Loucy (cell line): ENCODE data around the gene TMA7B.

Experiments
- EZH2phosphoT487 ChIP-seq: fragments of 200-600 bp; IDR thresholded peaks from 2 replicates; pipeline ENCODE4 v1.6.1; 2018; ENCODE audit warnings: antibody characterized with exemption, mild to moderate bottlenecking, moderate library complexity, borderline replicate concordance
- TF ChIP-seq, protein P1 (sequence below): fragments of 200-600 bp; sonication (generic); conservative IDR thresholded peaks from 2 replicates; pipeline ENCODE4 v1.5.1; 2014; ENCODE audit warnings: mild to moderate bottlenecking, antibody characterized with exemption, low read length

DNA sequence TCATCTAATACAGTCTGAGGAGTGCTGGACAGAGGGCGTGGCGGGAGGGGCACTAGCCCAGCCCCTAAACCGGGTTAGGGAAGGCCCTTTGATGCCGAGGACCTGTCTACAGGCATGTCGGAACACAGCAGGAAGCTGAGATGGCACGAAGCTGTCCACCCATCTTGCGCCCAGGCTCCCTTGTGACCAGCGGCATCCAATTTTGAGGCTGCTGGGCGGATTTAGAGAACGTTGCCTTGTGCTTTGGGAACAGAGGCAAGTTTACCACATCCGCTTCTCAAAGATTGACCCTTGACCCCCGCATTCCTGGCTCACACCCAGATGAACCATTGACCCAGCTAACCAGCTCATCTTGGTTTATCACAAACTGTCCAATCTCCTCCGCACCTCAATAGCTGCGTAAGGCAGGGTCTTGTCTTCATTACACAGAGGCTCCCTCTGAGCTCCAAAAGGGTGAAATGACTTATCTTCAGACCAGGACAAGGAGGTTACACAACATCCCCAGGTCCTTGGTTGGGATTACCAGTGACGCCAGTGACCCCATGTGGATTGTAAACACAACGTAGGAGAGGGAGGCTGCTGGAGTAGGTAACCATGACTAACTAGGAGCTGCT, 39.1 kb downstream of the TMA7B start:
- TF ChIP-seq, protein P1, sequence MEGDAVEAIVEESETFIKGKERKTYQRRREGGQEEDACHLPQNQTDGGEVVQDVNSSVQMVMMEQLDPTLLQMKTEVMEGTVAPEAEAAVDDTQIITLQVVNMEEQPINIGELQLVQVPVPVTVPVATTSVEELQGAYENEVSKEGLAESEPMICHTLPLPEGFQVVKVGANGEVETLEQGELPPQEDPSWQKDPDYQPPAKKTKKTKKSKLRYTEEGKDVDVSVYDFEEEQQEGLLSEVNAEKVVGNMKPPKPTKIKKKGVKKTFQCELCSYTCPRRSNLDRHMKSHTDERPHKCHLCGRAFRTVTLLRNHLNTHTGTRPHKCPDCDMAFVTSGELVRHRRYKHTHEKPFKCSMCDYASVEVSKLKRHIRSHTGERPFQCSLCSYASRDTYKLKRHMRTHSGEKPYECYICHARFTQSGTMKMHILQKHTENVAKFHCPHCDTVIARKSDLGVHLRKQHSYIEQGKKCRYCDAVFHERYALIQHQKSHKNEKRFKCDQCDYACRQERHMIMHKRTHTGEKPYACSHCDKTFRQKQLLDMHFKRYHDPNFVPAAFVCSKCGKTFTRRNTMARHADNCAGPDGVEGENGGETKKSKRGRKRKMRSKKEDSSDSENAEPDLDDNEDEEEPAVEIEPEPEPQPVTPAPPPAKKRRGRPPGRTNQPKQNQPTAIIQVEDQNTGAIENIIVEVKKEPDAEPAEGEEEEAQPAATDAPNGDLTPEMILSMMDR = peak; percentile 40
- no peak for TF ChIP-seq EZH2phosphoT487
